Measurements from ENCODE around the gene ZNF362.

ZNF362 gene

GRCh38 chr1:33246171-33246570, 10.1 kb upstream of the ZNF362 start:
- DNase-seq, result no peak

DNA sequence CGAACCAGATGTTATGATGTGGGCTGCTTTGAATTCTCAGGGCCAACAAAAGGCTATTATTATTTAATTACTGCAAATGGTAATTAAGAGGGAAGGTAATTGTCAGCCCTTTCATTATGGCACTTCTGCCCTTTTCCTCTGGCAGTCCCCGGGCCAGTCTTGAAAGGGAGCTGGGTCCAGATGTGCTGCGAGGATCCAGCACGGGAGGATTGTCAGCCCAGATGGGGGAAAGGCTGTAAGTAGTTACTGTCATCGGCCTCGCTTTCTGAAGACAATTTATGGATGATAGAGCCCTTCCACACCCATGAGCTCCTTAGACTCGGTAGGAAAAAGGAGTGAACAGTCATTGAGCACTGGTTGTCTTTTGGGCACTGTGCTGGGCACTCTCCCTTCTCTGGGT, 8.7 kb upstream of the ZNF362 start:
- DNase-seq, result no peak

DNA sequence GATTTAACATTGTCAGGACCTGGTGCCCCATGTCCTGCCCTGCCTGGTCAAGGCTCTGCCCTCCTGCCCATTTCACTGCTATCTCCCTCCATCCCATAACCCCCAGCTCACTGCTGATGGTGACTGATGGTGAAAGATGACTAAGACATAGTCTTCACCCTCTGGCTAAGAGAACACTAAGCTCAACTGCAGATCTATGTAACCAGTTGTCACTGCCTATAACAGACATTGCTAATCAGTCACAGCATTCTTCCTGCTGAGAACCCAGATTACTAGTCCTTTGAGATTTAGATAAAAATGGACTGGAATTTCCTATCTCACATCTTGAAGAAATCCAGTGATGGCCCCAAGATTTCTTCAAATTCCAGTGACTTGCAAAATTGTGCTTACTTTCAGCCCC, 8.0 kb upstream of the ZNF362 start:
- DNase-seq, result no peak

GRCh38 chr1:33249422-33249821, 6.9 kb upstream of the ZNF362 start:
- no peak for DNase-seq

DNA sequence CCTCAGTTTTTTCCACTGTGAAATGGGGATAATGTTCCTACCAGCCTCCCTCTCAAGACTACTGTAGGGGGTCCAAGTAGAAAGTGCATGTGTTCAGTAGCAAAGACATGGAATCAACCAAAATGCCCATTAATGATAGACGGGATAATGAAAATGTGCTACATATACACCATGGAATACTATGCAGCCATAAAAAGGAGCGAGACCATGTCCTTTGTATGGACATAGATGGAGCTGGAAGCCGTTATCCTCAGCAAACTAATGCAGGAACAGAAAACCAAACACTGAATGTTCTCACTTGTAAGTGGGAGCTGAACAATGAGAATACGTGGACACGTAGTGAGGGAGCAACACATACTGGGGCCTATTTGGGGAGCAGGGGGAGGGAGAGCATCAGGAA, 6.1 kb upstream of the ZNF362 start:
- DNase-seq, result no peak

GRCh38 chr1:33250724-33251123, 5.6 kb upstream of the ZNF362 start:
- DNase-seq, result no peak

- DNase-seq, result no peak
Observed at GRCh38 chr1:33254491-33254890, 1.8 kb upstream of the ZNF362 start.

DNA sequence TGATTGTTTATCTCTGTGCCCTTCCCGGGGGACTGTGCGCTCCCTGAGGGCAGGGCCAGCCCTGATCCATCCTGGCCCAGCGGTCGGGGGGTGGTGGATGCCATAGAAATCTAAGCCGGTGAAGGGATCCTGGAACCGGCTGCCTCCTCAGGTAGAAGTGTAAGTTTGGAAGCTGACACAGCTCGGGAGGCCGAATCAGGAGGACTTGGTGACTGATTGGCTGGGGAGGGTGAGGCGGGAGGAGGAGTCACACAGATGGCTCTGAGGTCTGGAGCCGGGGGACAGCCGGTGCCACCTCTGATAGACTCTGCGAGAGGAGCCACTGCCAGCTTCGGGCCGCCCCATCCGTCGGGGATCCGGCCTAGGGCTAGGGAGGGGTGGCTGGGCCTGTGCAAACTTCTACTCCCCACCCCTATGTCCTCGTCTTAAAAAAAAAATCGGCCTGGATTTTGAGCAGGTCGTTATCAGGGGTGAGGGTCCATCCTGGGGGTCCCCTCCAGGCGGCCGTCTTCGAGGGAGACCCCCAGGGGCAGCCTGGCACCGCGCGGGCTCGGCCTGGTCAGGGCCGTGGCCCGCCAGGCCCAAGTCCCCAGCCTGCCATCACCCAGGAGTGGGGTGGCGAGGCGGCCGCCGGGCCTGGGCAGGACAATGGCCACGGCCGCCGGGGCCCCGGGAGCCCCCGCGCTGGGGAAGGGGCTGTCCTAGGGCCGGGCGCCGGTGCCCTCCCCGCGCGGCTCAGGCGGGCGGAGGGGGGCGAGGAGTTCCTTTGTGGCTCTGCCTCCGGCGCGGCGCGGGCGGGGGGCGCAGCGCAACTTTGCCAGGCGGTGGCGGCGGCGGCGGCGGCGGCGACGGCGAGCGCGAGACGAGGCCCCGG, 708 bp upstream of the ZNF362 start:
- peak; percentile 57 to 59 for DNase-seq

GRCh38 chr1:33256221-33256470, 146 bp upstream of the ZNF362 start:
- no peak for DNase-seq

- no peak for DNase-seq
Observed at GRCh38 chr1:33257207-33257771, 997 bp downstream of the ZNF362 start.

DNA sequence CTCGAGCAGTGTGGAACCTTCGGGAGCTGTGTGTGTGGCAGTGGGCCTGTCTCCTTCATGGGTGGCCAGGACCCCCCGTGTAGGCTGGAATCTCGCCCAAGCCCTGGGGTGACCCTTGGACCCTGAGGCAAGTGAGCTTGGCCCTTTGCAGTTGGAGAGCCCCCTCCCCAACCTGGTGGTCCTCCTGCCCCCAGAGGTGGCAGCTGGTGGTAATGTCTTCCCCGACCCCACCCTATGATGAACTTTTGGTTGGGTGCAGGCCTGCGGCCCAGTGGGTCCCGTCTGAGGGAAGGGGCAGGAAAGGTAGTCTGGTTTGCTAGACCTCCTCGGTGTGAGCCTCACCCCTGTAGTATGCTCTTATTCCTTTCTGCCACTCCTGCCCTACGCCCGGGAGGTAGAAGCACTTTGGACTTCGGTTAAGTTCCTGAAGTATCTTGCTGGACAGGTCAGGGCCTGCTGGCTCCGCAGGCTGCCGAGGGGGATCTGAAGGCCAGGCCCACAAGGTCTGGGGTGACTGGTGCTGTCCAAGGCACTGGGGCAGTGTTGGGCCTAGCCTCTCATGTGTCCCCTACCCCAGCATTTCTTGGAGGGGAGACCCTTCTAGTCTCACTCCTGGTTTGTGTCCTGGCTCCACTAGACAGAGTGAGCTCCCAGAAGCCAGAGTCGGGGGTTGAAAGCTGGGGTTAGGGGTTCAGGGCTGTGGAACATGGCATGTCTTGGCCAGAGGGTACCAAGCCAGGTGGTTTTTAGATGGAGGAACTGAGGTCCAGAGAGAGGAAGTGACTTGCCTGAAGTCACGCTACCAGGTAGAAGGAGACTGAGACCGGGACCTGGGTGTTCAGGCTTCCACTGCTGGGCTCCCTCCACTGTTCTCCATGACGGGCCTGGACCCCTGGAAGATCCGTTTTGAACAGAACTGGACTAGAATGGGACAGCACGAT, 1.8 kb downstream of the ZNF362 start:
- no peak for DNase-seq

DNA sequence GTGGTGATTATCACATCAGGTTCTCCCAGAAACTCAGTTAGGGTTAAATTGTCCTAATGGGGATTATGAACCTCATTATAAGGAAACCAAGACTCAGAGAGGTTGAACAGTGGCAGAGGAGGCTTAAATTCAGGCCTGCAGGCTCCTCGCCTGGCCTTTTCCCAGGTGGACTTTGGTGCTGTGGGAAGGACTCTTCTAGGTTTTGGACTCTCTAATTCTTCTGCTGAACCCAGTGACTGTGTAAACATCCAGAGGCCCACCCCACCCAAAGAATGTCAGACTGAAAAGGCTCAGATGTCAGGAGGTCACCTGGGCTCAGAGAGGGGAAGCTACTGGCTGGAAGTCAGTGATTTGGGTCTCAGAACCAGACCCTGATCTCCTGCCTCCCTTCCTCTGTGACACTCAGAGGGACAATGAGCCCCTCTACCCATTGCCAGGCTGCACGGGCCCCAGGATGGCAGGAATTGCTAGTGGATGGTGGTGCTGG, 2.5 kb downstream of the ZNF362 start:
- DNase-seq, result no peak

GRCh38 chr1:33259879-33260278, 3.6 kb downstream of the ZNF362 start:
- no peak for DNase-seq

DNA sequence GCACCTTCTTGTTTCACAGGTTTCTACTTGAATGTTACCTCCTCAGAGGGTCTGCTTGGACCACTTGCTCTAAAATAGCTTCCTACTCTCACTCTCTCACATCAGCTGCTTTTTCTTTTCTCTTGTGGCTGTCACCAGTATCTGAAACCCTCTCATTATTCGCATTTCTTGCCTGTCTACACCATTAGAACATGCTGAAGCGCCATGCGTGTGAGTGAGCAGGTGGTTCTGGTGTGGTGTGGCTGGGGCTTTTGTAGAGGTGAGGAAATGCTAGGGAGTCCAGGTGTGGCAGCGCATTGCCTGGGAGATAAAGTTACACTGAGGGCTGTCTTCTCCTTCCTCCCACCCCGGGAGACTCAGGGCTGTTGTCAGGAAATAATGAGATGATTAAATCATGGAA, 4.1 kb downstream of the ZNF362 start:
- DNase-seq, result no peak

DNA sequence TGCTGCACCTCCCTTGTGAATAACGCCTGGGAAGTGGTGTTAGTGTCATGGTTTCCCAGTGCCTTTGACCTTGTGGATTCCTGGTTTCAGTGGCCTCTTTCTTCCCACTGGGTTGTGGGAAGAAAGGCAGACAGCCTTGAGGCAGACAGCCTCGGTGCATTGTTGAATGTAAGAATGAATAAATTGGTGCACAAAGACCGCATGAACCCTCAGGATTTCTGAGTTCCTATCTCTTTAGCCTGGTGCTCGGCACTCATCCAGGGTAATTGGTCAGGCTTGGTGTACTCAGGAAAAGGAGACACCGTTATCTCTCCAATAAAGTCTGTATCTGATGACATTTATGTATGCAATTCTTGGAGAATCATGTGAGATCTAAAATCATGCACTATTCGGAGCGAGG, 5.1 kb downstream of the ZNF362 start:
- DNase-seq, result no peak

DNA sequence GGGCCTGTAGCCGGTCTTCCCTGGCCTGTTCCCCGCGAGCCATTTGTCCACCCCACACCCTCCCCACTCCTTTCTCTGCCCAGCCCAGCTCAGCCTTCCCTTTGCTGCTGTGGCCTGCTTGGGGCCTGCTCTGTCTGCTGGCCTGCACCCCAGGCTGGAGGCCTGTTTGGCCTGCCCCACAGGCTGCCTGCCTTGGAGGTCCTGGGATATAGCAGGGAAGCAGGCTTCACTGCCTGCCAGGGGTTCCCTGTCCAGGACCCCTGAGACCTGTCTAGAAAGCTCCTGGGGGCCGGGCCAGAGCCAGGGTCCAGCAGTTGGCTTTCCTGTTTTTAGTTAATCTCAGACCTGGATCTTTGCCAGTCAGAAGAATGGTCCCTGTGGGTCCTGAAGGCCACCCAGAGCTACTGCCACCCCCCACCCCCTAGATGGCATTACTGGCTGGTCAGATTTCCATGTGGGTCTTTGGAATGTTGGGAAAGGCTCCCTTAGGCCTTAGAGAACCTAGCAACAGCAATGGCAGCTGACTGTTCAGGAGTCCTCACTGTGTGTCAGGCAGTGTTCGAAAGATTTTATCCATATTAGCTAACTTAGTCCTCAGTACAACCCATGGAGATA, 7.7 kb downstream of the ZNF362 start:
- DNase-seq, result no peak

DNA sequence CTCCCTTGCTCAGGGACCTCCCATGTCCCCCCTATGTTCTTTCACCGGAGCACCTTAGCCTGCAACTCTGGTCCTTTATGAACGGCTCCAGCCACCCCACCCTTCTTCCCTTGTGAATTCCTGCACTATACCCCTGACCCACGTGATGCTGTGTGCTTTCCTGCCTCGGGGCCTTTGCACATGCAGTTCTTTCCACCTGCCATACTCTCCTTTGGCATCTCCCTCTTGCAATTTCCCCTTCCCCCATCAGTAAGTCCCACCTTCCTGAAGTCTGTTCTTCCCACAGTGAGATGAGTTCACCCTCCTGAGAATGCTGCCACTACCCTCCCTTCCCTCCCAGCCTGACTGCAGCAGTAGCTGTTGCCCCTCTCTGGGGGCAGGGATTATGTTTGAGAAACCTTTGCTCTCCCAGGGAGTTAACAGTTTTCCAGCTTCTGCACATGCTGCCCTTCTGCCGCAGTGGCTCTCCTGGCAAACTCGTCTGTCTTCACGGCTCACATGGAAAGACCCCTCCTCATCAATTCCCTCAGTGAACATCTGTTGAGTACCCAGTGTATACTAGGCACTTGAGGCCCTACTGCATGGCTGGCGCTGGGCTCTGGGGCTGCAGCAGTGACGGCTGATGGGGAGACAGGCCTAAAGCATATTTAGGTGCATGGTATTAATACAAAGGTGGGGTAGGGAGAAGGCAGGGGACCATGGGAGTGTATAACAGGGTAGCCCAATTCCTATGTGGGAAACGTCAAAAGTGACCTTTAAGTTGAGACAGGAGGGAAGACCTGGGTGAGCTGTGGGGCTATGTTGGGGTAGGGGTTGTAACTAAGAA, 9.7 kb downstream of the ZNF362 start:
- DNase-seq, result no peak

DNA sequence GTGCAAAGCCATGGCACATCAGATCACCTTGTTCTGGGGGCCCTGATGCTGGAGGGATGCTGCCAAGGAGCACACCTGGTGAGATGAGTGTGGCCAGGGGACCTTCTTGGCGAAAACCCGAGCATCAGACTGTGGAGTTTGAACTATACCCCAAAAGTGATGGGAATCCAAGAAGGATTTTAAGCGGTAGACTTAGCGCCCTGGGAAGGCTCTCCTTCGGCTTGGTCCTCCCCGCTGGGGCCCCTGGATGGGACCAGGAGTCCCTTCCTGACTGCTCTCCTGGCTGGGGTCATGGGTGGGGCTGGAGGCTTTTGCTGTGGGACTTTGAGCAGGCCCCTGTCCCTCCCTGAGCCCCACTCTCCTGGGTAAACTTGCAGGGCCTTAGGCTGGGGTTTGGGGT, 10.5 kb downstream of the ZNF362 start:
- no peak for DNase-seq

DNA sequence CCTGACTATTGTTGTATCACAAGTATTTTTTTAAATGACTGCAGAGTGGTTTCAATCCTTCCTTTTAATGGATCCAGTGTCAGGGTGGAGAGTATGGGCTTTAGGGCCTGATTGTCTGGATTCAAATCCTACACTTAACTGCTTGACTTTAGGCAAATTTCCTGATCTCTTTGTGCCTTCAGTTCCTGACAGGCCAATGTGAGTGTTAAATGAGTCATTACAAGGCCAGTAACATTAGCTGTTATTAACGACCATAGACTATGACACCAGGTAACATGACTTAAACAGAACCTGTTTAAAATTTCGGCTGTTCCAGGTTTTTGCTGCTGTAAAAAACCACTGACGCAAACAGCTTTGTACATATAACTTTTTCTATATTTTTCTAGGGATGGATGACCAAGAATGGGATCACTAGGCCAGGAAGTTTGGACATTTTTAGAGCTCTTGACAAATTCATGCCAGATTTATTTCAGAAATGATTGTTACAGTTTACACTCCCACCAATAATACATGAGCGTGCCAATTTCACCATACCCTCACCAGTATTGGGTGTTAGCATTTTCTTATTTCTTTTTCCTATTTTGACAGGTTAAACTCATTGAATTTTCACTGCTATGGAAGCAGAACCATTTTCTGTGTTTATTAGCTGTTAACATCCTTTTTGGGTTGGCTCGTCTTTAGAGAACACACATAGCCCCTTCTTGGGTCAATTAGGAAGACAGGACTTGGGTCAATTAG, 11.3 kb downstream of the ZNF362 start:
- DNase-seq, result no peak

DNA sequence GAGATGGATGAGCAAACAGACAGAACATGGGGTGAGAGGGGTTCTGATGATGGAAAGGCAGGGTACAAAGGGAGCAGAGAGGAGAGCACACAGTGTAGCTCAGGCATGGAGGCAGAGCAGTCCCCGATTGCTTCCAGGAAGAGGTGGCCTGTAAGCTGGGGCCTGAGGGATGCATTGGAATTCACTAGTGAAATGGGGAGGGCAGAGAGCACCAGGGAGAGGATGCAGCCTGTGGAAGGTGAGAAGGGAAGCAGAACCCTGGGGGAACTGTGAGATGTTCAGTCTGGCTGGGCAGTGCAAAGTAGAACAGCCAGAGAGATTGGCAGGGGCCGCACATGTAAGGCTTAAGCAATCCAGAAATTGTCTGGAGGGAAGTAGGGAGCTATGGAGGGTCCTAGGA, 12.2 kb downstream of the ZNF362 start:
- DNase-seq, result no peak

DNA sequence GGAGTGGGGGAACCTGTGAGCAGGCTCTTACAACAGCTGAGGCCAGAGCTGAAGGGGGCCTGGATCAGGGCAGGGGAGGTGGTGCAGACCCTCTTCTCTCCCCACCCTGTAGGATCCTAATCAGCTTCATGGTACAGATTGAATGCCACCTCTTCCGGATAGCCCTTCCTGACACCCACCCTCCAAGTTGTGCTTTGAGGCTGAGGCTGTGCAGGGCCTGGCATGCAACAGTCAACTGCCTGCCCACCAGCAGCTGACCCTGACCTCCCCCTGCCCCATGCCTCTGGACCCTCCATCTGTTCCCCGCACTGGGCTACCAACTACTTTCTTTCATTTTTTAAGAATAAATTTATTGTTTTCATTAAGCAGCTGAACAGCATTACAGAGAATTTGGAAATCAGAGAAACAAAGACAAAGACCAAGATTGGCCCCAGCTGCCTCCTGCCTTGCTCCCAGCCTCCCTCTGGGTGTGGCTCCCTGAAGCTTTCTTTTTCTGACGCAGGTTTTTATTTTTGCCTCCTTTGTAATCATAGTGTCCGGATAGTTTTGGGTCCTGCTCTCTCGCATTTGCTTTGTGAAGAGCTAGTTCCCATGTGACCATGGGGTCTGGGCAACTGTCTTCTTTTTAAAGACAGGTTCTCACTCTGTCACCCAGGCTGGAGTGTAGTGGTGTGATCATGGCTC, 12.8 kb downstream of the ZNF362 start:
- DNase-seq, result no peak

Measured in AML-193 (cell line).